ENCODE results near the gene PPIP5K1. TPM values are rescaled to one million over a fixed set of nuclear protein-coding genes. Genes with fewer than 3 reads are reported as not detected.
A peak's percentile ranks its signal among the peaks of the same experiment; 100 is the strongest.

The PPIP5K1 gene
- total and polyA plus RNA-seq, 7 donors: 4.5 to 37.3 (median 19.3) TPM

- peaks cover 0 to 7% of the 10 kb centered on the region in 2 donors for H3K36me3 ChIP-seq (ENCODE audit: insufficient read depth in 1 of 2, low read depth in 1 of 2)
- DNase-seq (peak; percentile 73), ATAC-seq (peak in 3 of 4 donors; percentile 37 to 47 (median 45))
- H3K27ac ChIP-seq: peak overlapping the region; percentile 50
- H3K27me3 ChIP-seq (ENCODE audit: insufficient read depth in 3 of 3, low read length in 2 of 3): peaks cover 0 to 1% (median 0%) of the 10 kb centered on the region in 3 donors
- H3K4me1 ChIP-seq: peaks cover 19% of the 10 kb centered on the region
- no peaks in the 10 kb centered on the region for H3K9me3 ChIP-seq
- no peak for TF ChIP-seq CTCF (IDR thresholded peaks at IDR 0.05)
- intact Hi-C loops (cut with DNase I): no loop called here
- WGBS, 3 donors: 35 to 58% (median 38%) methylated on average over 5 of the region's 5 CpGs
- no peak overlapping the region for H3K4me3 ChIP-seq
These were observed 73.8 kb downstream of the PPIP5K1 start for GRCh38 chr15:43516185-43516584.

- no peaks in the 10 kb centered on the region for H3K9me3 ChIP-seq
- H3K36me3 ChIP-seq (ENCODE audit: insufficient read depth in 1 of 2, low read depth in 1 of 2): peaks cover 0 to 4% of the 10 kb centered on the region in 2 donors
- intact Hi-C loops (cut with DNase I): no loop called here
- H3K4me1 ChIP-seq: peaks cover 22% of the 10 kb centered on the region
- ATAC-seq (no peak), DNase-seq (no peak)
- H3K27me3 ChIP-seq (ENCODE audit: insufficient read depth in 3 of 3, low read length in 2 of 3): peaks cover 0 to 1% (median 0%) of the 10 kb centered on the region in 3 donors
- no peak for TF ChIP-seq CTCF (IDR thresholded peaks at IDR 0.05)
- no peak overlapping the region for H3K4me3 ChIP-seq
- WGBS, 3 donors: 35 to 37% (median 37%) methylated on average over 2 of the region's 2 CpGs
- H3K27ac ChIP-seq: no peak overlapping the region
These were observed 74.3 kb downstream of the PPIP5K1 start for GRCh38 chr15:43515741-43516140.

- intact Hi-C loops (cut with DNase I): loop anchor here in 1 of 2 donors (5.0 kb wide), 1 partner anchor 67 kb away; no protein-coding TSS in a partner anchor
- Histone ChIP-seq H3K27me3 (ENCODE audit: insufficient read depth in 3 of 3, low read length in 2 of 3) (peaks cover 0 to 1% (median 0%) of the 10 kb centered on the region in 3 donors), H3K4me1 (peaks cover 29% of the 10 kb centered on the region), H3K27ac (peak overlapping the region; percentile 56), H3K36me3 (ENCODE audit: insufficient read depth in 1 of 2, low read depth in 1 of 2) (no peaks in the 10 kb centered on the region), H3K4me3 (no peak overlapping the region), H3K9me3 (no peaks in the 10 kb centered on the region)
- ATAC-seq (no peak), DNase-seq (peak; percentile 73 to 81)
- 56 to 64% (median 57%) methylated on average over 4 of the region's 4 CpGs for WGBS, 3 donors
- TF ChIP-seq CTCF (IDR thresholded peaks at IDR 0.05): peak; percentile 46
These were observed 75.6 kb downstream of the PPIP5K1 start for GRCh38 chr15:43514241-43515057.

- TF ChIP-seq CTCF (IDR thresholded peaks at IDR 0.05): no peak
- no peak for ATAC-seq
- DNase-seq: no peak
- 30 to 44% (median 33%) methylated on average over 1 of the region's 1 CpG for WGBS, 3 donors
- Histone ChIP-seq H3K9me3 (no peaks in the 10 kb centered on the region), H3K27me3 (ENCODE audit: insufficient read depth in 3 of 3, low read length in 2 of 3) (peaks cover 0 to 1% (median 0%) of the 10 kb centered on the region in 3 donors), H3K4me1 (peaks cover 32% of the 10 kb centered on the region), H3K4me3 (no peak overlapping the region), H3K36me3 (ENCODE audit: insufficient read depth in 1 of 2, low read depth in 1 of 2) (no peaks in the 10 kb centered on the region), H3K27ac (peak overlapping the region; percentile 56)
- intact Hi-C loops (cut with DNase I): loop anchor here in 1 of 2 donors (5.0 kb wide), 1 partner anchor 66 kb away; no protein-coding TSS in a partner anchor
These were observed 76.5 kb downstream of the PPIP5K1 start for GRCh38 chr15:43513550-43513949.
